Colonic mucosa (tissue), 4 donors: Measurements from ENCODE around the gene PODN. TPM values are rescaled to one million over a fixed set of nuclear protein-coding genes. Genes with fewer than 3 reads are reported as not detected.

ENCODE experiments used
- DNase-seq: peaks from one replicate; pipeline ENCODE4 v3.0.0-alpha.2; 2020
- H3K27ac ChIP-seq: fragments of 200-600 bp; one replicate; pipeline ENCODE4 v1.8.0; 2021
- H3K27me3 ChIP-seq: fragments of 200-600 bp; one replicate; pipeline ENCODE4 v1.8.0; 2021
- H3K36me3 ChIP-seq: fragments of 200-600 bp; one replicate; pipeline ENCODE4 v1.8.0; 2021
- H3K4me1 ChIP-seq: fragments of 200-600 bp; one replicate; pipeline ENCODE4 v1.8.0; 2021; ENCODE audit warnings: mild to moderate bottlenecking
- H3K4me3 ChIP-seq: fragments of 200-600 bp; one replicate; pipeline ENCODE4 v1.8.0; 2021
- H3K9ac ChIP-seq, 2 donors: one replicate each; pipeline ENCODE4 v1.7.0; 2013; ENCODE audit warnings: control low read depth in 2 of 2, low read depth in 2 of 2, low read length in 2 of 2
- H3K9me3 ChIP-seq: fragments of 200-600 bp; one replicate; pipeline ENCODE4 v1.8.0; 2021
- intact Hi-C: fragments of 100-400 bp; cut with DNase I; formaldehyde crosslinking; loops from one replicate; pipeline ENCODE4 v1.14.1; 2022
- total RNA-seq, 2 donors: library from RNA; stranded (reverse); fragmentation: NEBNext Ultra II Directional in 1 of 2; extraction: Animal tissue kit (Norgen Biotek cat#: 25700) in 1 of 2; gene quantifications; one replicate each; pipeline ENCODE4 v1.2.1, GENCODE V29; 2021
- TF ChIP-seq, protein P1 (sequence below): fragments of 200-600 bp; IDR thresholded peaks from one replicate; pipeline ENCODE4 v1.8.0; 2022; ENCODE audit warnings: antibody characterized with exemption, mild to moderate bottlenecking
- donor health status: healthy.
- donor health status: DM: no; HTN: no; CAD: no.
- donor health status: DM: no; HTN: no; CAD: no.

PODN gene
- total RNA-seq, result 1 to 10 TPM; 3.2 to 9.1 TPM

DNA sequence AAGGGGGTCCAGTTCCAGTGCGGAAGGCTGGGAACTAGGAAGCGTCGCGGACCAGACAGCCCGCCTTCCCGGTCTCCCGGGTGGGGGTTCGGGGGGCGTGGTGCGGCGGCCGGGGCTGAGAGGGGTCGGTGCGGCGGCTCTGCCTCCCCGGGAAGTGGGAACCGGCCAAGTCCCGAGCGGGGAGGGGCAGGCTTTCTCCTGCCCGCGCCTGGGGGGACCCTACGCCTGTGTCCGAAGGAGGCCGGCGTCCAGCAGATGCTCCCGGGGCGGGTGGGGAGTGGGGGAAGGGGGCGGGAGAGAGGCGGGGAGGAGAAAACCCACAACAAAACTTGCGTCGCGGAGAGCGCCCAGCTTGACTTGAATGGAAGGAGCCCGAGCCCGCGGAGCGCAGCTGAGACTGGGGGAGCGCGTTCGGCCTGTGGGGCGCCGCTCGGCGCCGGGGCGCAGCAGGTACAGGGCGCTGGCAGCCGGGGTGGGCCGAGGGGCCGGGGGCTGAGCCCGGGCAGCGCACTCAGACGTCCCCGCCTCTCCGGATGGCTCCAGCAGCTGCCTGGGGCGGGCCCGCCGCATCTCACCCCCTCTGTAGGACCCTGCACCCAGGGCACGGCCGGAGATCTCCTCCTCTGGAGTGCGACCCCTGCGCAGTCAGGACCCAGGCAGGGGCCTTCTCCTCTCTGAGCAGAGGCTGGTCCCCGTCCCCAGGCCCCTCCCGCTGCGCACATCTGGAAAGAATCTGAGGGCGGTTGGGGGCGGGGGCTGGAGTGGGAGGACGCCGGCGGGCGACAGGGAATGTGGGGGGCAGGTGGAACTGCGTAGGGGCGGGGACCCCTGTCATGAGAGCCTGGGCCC lies at the start of gene PODN:
Gene PODN, plus strand, starts transcription at position 355 of the 849 bp plus-strand sequence. CDS start 7,643 bp downstream, outside the sequence.
- TF ChIP-seq, protein P1, sequence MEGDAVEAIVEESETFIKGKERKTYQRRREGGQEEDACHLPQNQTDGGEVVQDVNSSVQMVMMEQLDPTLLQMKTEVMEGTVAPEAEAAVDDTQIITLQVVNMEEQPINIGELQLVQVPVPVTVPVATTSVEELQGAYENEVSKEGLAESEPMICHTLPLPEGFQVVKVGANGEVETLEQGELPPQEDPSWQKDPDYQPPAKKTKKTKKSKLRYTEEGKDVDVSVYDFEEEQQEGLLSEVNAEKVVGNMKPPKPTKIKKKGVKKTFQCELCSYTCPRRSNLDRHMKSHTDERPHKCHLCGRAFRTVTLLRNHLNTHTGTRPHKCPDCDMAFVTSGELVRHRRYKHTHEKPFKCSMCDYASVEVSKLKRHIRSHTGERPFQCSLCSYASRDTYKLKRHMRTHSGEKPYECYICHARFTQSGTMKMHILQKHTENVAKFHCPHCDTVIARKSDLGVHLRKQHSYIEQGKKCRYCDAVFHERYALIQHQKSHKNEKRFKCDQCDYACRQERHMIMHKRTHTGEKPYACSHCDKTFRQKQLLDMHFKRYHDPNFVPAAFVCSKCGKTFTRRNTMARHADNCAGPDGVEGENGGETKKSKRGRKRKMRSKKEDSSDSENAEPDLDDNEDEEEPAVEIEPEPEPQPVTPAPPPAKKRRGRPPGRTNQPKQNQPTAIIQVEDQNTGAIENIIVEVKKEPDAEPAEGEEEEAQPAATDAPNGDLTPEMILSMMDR, result no peak
- peak within 1 kb of the TSS in 1 of 2 donors; percentile 63 for H3K9ac ChIP-seq
- H3K9me3 ChIP-seq, result no peaks in the 10 kb centered on the region
- DNase-seq, result no peak
- no peaks in the 10 kb centered on the region for H3K36me3 ChIP-seq
- H3K4me3 ChIP-seq, result peak within 1 kb of the TSS; percentile 37
- H3K4me1 ChIP-seq, result no peaks in the 10 kb centered on the region
- no peak within 1 kb of the TSS for H3K27ac ChIP-seq
- intact Hi-C loops, result no loop called here
- H3K27me3 ChIP-seq, result peaks cover 32% of the 10 kb centered on the region

- Histone ChIP-seq H3K36me3 (no peaks in the 10 kb centered on the region), H3K27ac (peak overlapping the region; percentile 44), H3K4me1 (peaks cover 9% of the 10 kb centered on the region), H3K27me3 (no peaks in the 10 kb centered on the region), H3K9ac (peak overlapping the region; percentile 19 to 75), H3K4me3 (peak overlapping the region; percentile 53), H3K9me3 (no peaks in the 10 kb centered on the region)
- intact Hi-C loops, result loop anchor here (5.0 kb wide), 1 partner anchor 157 kb away; no protein-coding TSS in a partner anchor
- TF ChIP-seq, protein P1, result no peak
- DNase-seq, result peak; percentile 94
Measured at GRCh38 chr1:53014791-53015507, 47.1 kb upstream of the PODN start.

DNA sequence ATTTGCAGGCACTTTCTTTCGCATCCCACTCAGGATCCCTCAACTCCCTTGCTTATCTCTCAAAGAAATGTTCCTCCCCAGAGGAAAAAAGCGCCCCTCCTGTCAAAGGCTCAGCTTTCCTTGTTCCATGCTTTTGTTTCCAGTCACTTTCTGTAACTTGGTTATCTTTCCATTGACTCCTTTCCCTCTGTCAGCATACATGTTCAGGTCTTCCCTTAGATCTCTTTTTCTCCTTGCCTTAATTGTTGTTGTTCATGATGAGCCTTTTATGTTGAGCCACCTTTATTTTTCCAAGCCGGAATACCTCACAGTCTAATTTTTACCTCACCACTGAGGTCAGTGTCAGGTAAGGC lies 46.5 kb upstream of the PODN start:
- peak overlapping the region; percentile 19 to 75 for H3K9ac ChIP-seq
- peak; percentile 20 for DNase-seq

DNA sequence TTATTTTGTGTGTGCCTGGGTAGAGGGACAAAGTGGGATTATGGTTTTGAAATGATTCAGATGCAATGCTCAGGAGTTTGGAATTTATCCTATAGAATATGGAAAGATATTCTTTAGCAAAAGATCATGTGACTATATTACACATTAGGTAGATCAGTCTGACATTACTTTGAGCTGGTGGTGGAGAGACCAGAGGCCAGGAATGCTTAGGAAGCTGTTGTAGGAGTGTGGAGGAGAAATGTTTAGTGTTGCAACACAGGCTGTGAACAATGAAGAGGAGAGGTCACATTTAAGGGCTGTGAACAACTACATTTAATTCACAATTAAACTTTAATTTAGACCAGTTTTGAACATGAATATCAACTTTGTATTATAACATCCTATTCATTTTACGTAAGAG lies 45.3 kb upstream of the PODN start:
- TF ChIP-seq, protein P1, result no peak
- intact Hi-C loops, result loop anchor here (5.0 kb wide), 1 partner anchor 156 kb away; no protein-coding TSS in a partner anchor
- Histone ChIP-seq H3K4me1 (peaks cover 9% of the 10 kb centered on the region), H3K9me3 (no peaks in the 10 kb centered on the region), H3K27me3 (no peaks in the 10 kb centered on the region), H3K4me3 (no peak overlapping the region), H3K9ac (no peak overlapping the region), H3K27ac (no peak overlapping the region), H3K36me3 (no peaks in the 10 kb centered on the region)
- no peak for DNase-seq

More for the DNA sequence above, 46.5 kb upstream of the PODN start:
- Histone ChIP-seq H3K27ac (no peak overlapping the region), H3K4me3 (peak overlapping the region; percentile 53), H3K9me3 (no peaks in the 10 kb centered on the region), H3K4me1 (peaks cover 9% of the 10 kb centered on the region), H3K27me3 (no peaks in the 10 kb centered on the region), H3K36me3 (no peaks in the 10 kb centered on the region)
- TF ChIP-seq, protein P1, result no peak
- intact Hi-C loops, result loop anchor here (5.0 kb wide), 1 partner anchor 157 kb away; no protein-coding TSS in a partner anchor

DNA sequence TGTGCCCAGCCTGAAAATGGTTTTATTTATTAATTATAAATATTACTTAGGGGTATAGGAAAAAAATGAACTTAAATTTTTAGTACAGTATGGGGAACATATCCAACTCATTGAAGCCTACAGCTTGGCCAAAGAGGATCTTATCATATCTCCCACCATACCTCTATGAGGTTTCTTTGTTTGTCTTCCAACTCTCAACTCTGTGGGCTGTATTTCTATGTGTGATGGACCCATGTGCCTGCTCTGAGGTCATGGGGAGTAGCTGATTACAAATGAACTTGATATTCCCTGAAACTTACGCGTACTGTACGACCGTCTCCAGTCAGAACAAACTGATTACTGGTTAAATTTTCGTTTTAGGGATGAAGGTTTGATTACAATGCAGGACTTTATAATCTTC lies 41.4 kb upstream of the PODN start:
- Histone ChIP-seq H3K36me3 (no peaks in the 10 kb centered on the region), H3K27ac (no peak overlapping the region), H3K9me3 (no peaks in the 10 kb centered on the region), H3K4me1 (peaks cover 8% of the 10 kb centered on the region), H3K27me3 (no peaks in the 10 kb centered on the region), H3K9ac (no peak overlapping the region), H3K4me3 (no peak overlapping the region)
- DNase-seq, result no peak
- intact Hi-C loops, result no loop called here
- TF ChIP-seq, protein P1, result no peak
